ENCODE measurements around the gene TCF7L2. TPM values are rescaled to one million over a fixed set of nuclear protein-coding genes. Genes with fewer than 3 reads are reported as not detected.
A peak's percentile ranks its signal among the peaks of the same experiment; 100 is the strongest.

TCF7L2 gene
- total RNA-seq, 2 donors from 2014 or later = 15.7 to 16.3 TPM

GRCh38 chr10:113167702-113168101 is 217.7 kb downstream of the TCF7L2 start:
- ATAC-seq = no peak
- intact Hi-C loops (cut with DNase I) = no loop called here

GRCh38 chr10:113168584-113168983 is 218.5 kb downstream of the TCF7L2 start:
- DNase-seq (no peak), ATAC-seq (no peak)
- intact Hi-C loops (cut with DNase I) = no loop called here

More at GRCh38 chr10:113167702-113168101, 217.7 kb downstream of the TCF7L2 start:
- DNase-seq = no peak

GRCh38 chr10:113169111-113169510 is 219.1 kb downstream of the TCF7L2 start:
- ATAC-seq (no peak), DNase-seq (no peak)
- intact Hi-C loops (cut with DNase I) = no loop called here

- intact Hi-C loops (cut with DNase I) = no loop called here
- ATAC-seq (no peak), DNase-seq (no peak)
Observed at GRCh38 chr10:113169853-113170460, 219.9 kb downstream of the TCF7L2 start.

GRCh38 chr10:113171662-113172061 is 221.6 kb downstream of the TCF7L2 start:
- intact Hi-C loops (cut with DNase I) = no loop called here
- DNase-seq (no peak), ATAC-seq (no peak)

- ATAC-seq = no peak
- intact Hi-C loops (cut with DNase I) = no loop called here
Observed at GRCh38 chr10:113175176-113175575, 225.1 kb downstream of the TCF7L2 start.

GRCh38 chr10:113175756-113176651 is 226.0 kb downstream of the TCF7L2 start:
- no peak for DNase-seq
- intact Hi-C loops (cut with DNase I) = no loop called here
- ATAC-seq = peak; percentile 24 to 39

More at GRCh38 chr10:113175176-113175575, 225.1 kb downstream of the TCF7L2 start:
- no peak for DNase-seq

GRCh38 chr10:113176652-113177155 is 226.7 kb downstream of the TCF7L2 start:
- ATAC-seq (peak in 1 of 2 donors; percentile 13), DNase-seq (no peak)
- intact Hi-C loops (cut with DNase I) = no loop called here

- intact Hi-C loops (cut with DNase I) = no loop called here
- DNase-seq (no peak), ATAC-seq (peak; percentile 70 to 85)
Observed at GRCh38 chr10:113177156-113177935, 227.3 kb downstream of the TCF7L2 start.

GRCh38 chr10:113177936-113178335 is 227.9 kb downstream of the TCF7L2 start:
- intact Hi-C loops (cut with DNase I) = no loop called here
- DNase-seq = no peak
- no peak for ATAC-seq

- DNase-seq (no peak), ATAC-seq (no peak)
- intact Hi-C loops (cut with DNase I) = no loop called here
Observed at GRCh38 chr10:113178771-113179170, 228.7 kb downstream of the TCF7L2 start.

GRCh38 chr10:113179265-113179664 is 229.2 kb downstream of the TCF7L2 start:
- DNase-seq (peak; percentile 66), ATAC-seq (peak; percentile 45 to 77)
- intact Hi-C loops (cut with DNase I) = no loop called here

GRCh38 chr10:113179966-113180365 is 229.9 kb downstream of the TCF7L2 start:
- intact Hi-C loops (cut with DNase I) = no loop called here
- ATAC-seq = no peak

GRCh38 chr10:113180401-113181154 is 230.5 kb downstream of the TCF7L2 start:
- intact Hi-C loops (cut with DNase I) = no loop called here
- ATAC-seq (peak in 1 of 2 donors; percentile 46), DNase-seq (no peak)

More at GRCh38 chr10:113179966-113180365, 229.9 kb downstream of the TCF7L2 start:
- no peak for DNase-seq

GRCh38 chr10:113182154-113182553 is 232.1 kb downstream of the TCF7L2 start:
- DNase-seq (no peak), ATAC-seq (no peak)
- intact Hi-C loops (cut with DNase I) = no loop called here

GRCh38 chr10:113183573-113183972 is 233.5 kb downstream of the TCF7L2 start:
- intact Hi-C loops (cut with DNase I) = no loop called here
- DNase-seq (no peak), ATAC-seq (no peak)

GRCh38 chr10:113187063-113187777 is 237.2 kb downstream of the TCF7L2 start:
- intact Hi-C loops (cut with DNase I) = no loop called here
- DNase-seq (peak; percentile 79), ATAC-seq (peak; percentile 74 to 83)

GRCh38 chr10:113199459-113199858 is 249.4 kb downstream of the TCF7L2 start:
- intact Hi-C loops (cut with DNase I) = no loop called here
- DNase-seq (no peak), ATAC-seq (no peak)
